Measurements from ENCODE around the gene ADRB2.

GRCh38 chr5:148833122-148833521, 6.7 kb downstream of the ADRB2 start:
- TF ChIP-seq CTCF (conservative IDR thresholded peaks at IDR 0.05; ENCODE audit: low read length) = no peak
- no peak for TF ChIP-seq EZH2phosphoT487 (IDR thresholded peaks at IDR 0.05; ENCODE audit: borderline replicate concordance, low read depth, low read length)
